Sciatic nerve (tissue), 2 donors: ENCODE data around the gene PLA2G2F. TPM values are rescaled to one million over a fixed set of nuclear protein-coding genes. Genes with fewer than 3 reads are reported as not detected.

Source experiments
- ATAC-seq: fragments of 200-7000 bp; cut with Tn5 transposase; one replicate; pipeline ENCODE4 v1.9.1; 2020; ENCODE audit warnings: mild to moderate bottlenecking, moderate library complexity
- DNase-seq: peaks from one replicate; pipeline ENCODE4 v3.0.0-alpha.2; 2020; ENCODE audit warnings: low spot score
- intact Hi-C: fragments of 100-400 bp; cut with DNase I; formaldehyde crosslinking; loops from one replicate; pipeline ENCODE4 v1.14.2; 2022
- total RNA-seq: library from RNA; stranded (reverse); fragmentation: NEBNext Ultra II Directional; extraction: Animal tissue kit (Norgen Biotek cat#: 25700); gene quantifications from one replicate; pipeline ENCODE4 v1.2.1, GENCODE V29; 2021
- donor health status: DM: no; HTN: no; CAD: no.
- donor health status: DM: no; HTN: no; CAD: no.

PLA2G2F gene
- total RNA-seq, 1 donor from 2014 or later = not detected

DNA sequence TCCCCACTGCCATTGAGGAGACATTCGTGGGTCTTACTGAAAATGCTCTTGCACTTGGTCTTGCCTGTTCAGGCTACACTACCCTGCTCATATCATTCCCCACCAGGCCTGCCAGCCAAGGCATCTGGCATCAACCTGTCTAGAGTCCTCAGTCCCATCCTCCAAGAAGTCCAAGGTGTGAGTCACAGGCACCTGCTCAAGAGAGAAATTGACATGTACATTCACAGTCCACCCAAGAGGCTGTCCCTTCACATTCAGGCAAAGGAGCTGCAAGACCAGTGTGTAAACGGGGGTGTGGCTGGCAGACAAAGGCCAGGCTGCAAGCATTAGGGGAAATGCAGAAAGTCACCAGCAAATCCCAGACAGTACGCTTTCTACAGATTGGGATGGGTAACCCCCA is 60.3 kb downstream of the PLA2G2F start:
- ATAC-seq (no peak), DNase-seq (no peak)
- intact Hi-C loops = no loop called here

DNA sequence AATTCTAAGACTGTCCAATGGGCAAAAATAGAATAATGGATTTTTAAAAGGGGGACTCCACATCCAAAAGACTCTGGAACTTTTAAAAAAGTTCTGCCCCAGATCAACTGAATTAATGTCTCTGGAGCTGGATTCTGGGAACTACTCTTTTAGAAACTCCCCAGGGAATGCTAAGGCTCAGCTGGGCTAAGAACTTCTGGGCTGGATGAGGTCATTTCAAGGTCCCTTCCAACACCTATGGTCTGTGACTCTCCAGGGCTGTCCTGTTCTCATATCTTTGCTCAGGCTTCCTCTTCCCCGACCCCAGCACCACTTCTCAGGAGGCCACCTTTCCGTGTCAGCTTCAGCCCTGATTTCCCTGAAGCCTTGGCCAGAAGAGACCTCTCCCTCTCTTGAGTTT is 60.7 kb downstream of the PLA2G2F start:
- DNase-seq = no peak
- intact Hi-C loops = no loop called here
- no peak for ATAC-seq

Other genes starting within 250 kb of the PLA2G2F start
- gene PLA2G2E, start 215.7 kb upstream of the PLA2G2F start, total RNA-seq = not detected
- 494 TPM for gene PLA2G2A, start 159.7 kb upstream of the PLA2G2F start, total RNA-seq
- gene PLA2G5, start 69.1 kb upstream of the PLA2G2F start, total RNA-seq = 1.3 TPM
- not detected for gene PLA2G2D, start 19.8 kb upstream of the PLA2G2F start, total RNA-seq
- gene UBXN10, start 46.8 kb downstream of the PLA2G2F start, total RNA-seq = 0.13 TPM
- gene PLA2G2C, start 47.2 kb downstream of the PLA2G2F start, total RNA-seq = 0.36 TPM
- gene VWA5B1, start 151.6 kb downstream of the PLA2G2F start, total RNA-seq = not detected